IPS-20b (cell line): ENCODE measurements around the gene EVL.

ENCODE experiments used
- H3K27ac ChIP-seq: one replicate; pipeline ENCODE4 v1.5.1; 2013; ENCODE audit warnings: low read length
- H3K27me3 ChIP-seq: 2 replicates; pipeline ENCODE4 v1.6.1; 2013; ENCODE audit warnings: mild to moderate bottlenecking, low read length, inconsistent platforms; ENCODE audit not compliant: insufficient read depth
- H3K36me3 ChIP-seq: 2 replicates; pipeline ENCODE4 v1.6.1; 2013; ENCODE audit warnings: low read depth, mild to moderate bottlenecking, inconsistent platforms, low read length, moderate library complexity; ENCODE audit not compliant: insufficient read depth
- H3K4me1 ChIP-seq: 2 replicates; pipeline ENCODE4 v1.6.1; 2013; ENCODE audit warnings: mild to moderate bottlenecking, control low read depth, inconsistent platforms, low read length, moderate library complexity; ENCODE audit not compliant: insufficient read depth
- H3K4me3 ChIP-seq: 2 replicates; pipeline ENCODE4 v1.5.1; 2013; ENCODE audit warnings: mild to moderate bottlenecking, low read length, inconsistent platforms
- H3K9ac ChIP-seq: 2 replicates; pipeline ENCODE4 v1.6.1; 2013; ENCODE audit warnings: low read depth, mild to moderate bottlenecking, inconsistent platforms, low read length, moderate library complexity
- H3K9me3 ChIP-seq: 2 replicates; pipeline ENCODE4 v1.6.1; 2013; ENCODE audit warnings: mild to moderate bottlenecking, low read depth, low read length, inconsistent platforms; ENCODE audit not compliant: insufficient read depth

Gene EVL

DNA sequence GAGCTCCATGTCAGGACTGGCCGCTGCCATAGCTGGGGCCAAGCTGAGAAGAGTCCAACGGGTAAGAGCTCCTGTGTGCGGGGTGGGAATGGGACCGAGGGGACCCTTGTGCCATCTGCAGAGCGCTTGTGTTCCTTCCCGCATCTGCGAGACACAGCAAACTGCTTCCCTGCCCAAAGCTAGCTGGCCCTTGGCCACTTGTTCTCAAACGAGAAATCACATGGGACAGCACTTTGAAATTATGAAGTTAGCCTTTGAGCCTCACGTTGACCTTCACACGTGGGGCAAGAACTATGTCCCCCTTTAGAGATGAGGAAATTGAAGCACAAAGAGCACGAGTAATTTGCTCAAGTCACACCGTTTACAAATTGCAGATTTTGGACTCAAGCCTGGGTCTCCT, 63.5 kb downstream of the EVL start:
- Histone ChIP-seq H3K4me3 (no peak overlapping the region), H3K9me3 (no peaks in the 10 kb centered on the region), H3K27me3 (no peaks in the 10 kb centered on the region), H3K4me1 (no peaks in the 10 kb centered on the region), H3K27ac (no peak overlapping the region), H3K9ac (no peak overlapping the region), H3K36me3 (peaks cover 11% of the 10 kb centered on the region)

DNA sequence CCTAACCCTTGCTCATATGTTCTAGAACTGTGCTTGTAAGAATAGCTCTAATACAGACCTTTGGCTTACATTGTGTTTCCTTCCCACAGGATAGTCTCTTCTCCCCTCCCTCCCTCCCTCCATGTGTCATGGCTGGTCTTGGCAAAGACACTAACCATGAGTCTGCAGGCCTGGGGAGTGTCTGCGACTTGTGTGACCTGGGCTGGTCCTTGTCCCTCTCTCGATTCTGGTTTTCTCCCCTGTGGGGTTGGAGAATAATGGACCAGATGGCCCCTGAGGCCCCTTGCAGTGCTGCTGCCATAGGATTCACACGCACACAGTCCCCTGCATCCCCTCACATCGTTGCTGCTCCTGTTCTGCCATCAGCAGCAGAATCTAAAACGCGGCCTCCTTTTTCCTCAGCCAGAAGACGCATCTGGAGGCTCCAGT, 64.0 kb downstream of the EVL start:
- no peak overlapping the region for H3K27ac ChIP-seq
- H3K9me3 ChIP-seq = no peaks in the 10 kb centered on the region
- no peaks in the 10 kb centered on the region for H3K27me3 ChIP-seq
- no peak overlapping the region for H3K9ac ChIP-seq
- H3K36me3 ChIP-seq = peaks cover 15% of the 10 kb centered on the region
- no peaks in the 10 kb centered on the region for H3K4me1 ChIP-seq
- H3K4me3 ChIP-seq = no peak overlapping the region

DNA sequence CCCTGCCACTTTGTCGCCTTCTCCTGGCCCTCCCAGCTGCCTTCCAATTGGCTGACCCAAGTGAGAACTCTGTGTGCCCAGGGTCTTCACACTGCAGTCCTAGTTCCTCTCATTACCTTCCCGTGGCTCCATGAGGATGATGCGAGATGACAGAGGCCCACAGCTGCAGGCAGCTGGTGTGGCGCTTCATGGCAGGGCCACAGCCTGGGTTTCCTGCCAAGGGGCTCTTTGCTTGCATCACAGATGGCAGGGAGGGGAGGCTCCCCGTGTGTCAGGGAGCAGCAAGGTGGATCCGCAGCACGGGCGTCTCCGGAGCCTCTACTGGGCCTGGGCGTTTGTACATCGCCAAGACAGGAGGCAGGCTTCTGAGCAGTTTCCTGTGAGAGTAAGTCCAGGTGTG, 65.3 kb downstream of the EVL start:
- Histone ChIP-seq H3K27me3 (no peaks in the 10 kb centered on the region), H3K9ac (no peak overlapping the region), H3K9me3 (no peaks in the 10 kb centered on the region), H3K36me3 (peaks cover 8% of the 10 kb centered on the region), H3K4me3 (no peak overlapping the region), H3K4me1 (no peaks in the 10 kb centered on the region), H3K27ac (no peak overlapping the region)

DNA sequence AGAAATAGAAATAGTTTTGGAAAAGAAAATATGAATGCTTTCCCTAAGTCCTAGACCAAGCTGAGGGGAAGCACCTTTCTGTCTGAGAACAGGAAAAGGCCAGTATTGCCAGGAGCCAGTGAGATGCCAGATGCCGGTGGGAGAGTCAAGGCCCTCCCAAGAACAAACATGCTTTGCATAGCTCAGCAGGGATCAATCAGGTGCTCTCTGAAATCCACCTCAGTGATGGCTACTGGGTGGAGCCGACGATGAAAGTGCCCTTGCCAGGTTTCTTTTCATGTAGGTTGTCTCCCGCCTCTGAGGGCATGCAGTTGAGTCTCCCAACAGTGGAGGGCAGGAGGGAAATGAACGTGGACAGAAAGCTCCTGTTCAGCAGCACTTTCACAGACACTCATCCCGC, 66.0 kb downstream of the EVL start:
- no peak overlapping the region for H3K27ac ChIP-seq
- peaks cover 4% of the 10 kb centered on the region for H3K36me3 ChIP-seq
- H3K4me1 ChIP-seq = no peaks in the 10 kb centered on the region
- no peak overlapping the region for H3K9ac ChIP-seq
- no peaks in the 10 kb centered on the region for H3K9me3 ChIP-seq
- H3K27me3 ChIP-seq = no peaks in the 10 kb centered on the region
- no peak overlapping the region for H3K4me3 ChIP-seq

GRCh38 chr14:100132161-100132902, 67.1 kb downstream of the EVL start:
- H3K9me3 ChIP-seq = no peaks in the 10 kb centered on the region
- no peak overlapping the region for H3K27ac ChIP-seq
- no peaks in the 10 kb centered on the region for H3K4me1 ChIP-seq
- no peaks in the 10 kb centered on the region for H3K27me3 ChIP-seq
- H3K9ac ChIP-seq = no peak overlapping the region
- no peak overlapping the region for H3K4me3 ChIP-seq
- peaks cover 4% of the 10 kb centered on the region for H3K36me3 ChIP-seq

DNA sequence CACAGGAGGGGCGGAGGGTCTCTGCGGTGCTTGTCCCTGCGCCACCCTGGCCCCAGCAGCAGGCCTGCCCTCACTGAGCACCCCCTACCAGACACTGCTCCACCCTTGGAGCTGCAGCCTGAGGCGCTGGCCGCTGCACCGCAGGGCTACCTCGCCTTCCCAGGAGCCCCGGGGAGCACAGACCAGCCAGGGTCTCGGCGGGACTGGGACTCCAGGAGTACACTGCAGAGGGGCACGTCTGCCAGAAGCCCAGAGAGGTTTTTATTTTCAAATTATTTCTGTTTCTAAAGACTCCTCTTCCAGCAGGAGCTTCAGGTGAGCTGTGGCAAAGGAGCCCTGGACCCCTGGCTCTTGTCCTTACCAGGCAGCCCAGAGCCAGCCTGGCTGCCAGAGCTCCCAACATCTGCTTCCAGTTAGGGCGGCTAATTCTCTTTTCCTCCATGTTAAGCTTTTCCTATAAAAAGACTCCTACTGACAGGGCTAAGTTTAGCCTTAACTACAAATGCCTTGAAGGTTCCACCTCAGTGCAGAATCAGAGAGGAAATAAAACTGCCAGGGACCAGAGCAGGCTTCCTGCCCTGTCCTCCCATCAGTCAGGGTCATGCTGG, 67.8 kb downstream of the EVL start:
- peaks cover 4% of the 10 kb centered on the region; the same call in 1 of the 2 replicates for H3K36me3 ChIP-seq
- H3K4me3 ChIP-seq = no peak overlapping the region
- no peaks in the 10 kb centered on the region for H3K4me1 ChIP-seq
- H3K27me3 ChIP-seq = no peaks in the 10 kb centered on the region
- no peak overlapping the region for H3K27ac ChIP-seq
- H3K9me3 ChIP-seq = no peaks in the 10 kb centered on the region
- no peak overlapping the region for H3K9ac ChIP-seq

GRCh38 chr14:100134586-100134985, 69.4 kb downstream of the EVL start:
- Histone ChIP-seq H3K27ac (no peak overlapping the region), H3K27me3 (no peaks in the 10 kb centered on the region), H3K4me1 (no peaks in the 10 kb centered on the region), H3K4me3 (no peak overlapping the region), H3K9me3 (no peaks in the 10 kb centered on the region), H3K36me3 (peaks cover 4% of the 10 kb centered on the region), H3K9ac (no peak overlapping the region)

DNA sequence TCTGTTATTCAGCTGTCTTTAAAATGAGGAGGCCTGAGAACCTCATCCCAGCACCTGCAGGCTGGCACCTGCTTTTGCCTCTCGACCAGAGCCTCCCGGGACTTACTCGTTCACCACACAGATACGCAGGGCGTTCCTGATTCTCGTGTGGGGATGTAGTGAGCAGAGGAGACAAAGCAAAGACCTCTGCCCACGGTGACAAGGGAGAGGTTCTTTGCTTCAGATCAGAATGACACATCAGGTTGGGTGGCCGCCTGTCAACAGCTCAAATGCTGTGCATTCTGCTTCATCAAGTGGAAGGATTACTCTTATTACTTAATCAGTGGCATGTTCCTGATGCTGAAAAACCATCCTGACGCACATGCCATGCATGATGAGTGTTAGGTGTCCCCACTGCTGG, 69.9 kb downstream of the EVL start:
- peaks cover 4% of the 10 kb centered on the region for H3K36me3 ChIP-seq
- no peaks in the 10 kb centered on the region; the same call in 1 of the 2 replicates for H3K4me1 ChIP-seq

DNA sequence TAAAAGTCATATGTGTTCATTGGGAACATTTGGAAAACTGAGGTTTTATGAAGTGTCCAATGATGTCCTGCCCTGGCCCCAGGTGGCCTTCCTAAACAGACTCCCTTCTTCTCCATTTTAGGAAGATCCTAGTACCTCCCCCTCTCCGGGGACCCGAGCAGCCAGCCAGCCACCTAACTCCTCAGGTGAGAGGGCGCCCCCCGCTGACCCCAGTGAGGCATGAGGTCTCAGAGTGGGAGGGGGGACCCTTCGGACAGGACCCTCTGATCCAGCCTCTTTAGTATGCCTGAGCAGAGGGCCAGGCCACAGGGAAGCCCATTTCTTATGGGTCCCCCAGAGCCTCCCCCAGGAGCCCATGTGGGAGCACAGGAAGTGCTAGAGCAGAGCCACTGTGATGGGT, 70.6 kb downstream of the EVL start:
- Histone ChIP-seq H3K36me3 (peaks cover 4% of the 10 kb centered on the region), H3K4me3 (no peak overlapping the region), H3K27ac (no peak overlapping the region), H3K9ac (no peak overlapping the region), H3K9me3 (no peaks in the 10 kb centered on the region), H3K27me3 (no peaks in the 10 kb centered on the region), H3K4me1 (peaks cover 3% of the 10 kb centered on the region; the same call in 1 of the 2 replicates)

More for the DNA sequence above, 69.9 kb downstream of the EVL start:
- Histone ChIP-seq H3K9ac (no peak overlapping the region), H3K27ac (no peak overlapping the region), H3K4me3 (no peak overlapping the region), H3K9me3 (no peaks in the 10 kb centered on the region), H3K27me3 (no peaks in the 10 kb centered on the region)

DNA sequence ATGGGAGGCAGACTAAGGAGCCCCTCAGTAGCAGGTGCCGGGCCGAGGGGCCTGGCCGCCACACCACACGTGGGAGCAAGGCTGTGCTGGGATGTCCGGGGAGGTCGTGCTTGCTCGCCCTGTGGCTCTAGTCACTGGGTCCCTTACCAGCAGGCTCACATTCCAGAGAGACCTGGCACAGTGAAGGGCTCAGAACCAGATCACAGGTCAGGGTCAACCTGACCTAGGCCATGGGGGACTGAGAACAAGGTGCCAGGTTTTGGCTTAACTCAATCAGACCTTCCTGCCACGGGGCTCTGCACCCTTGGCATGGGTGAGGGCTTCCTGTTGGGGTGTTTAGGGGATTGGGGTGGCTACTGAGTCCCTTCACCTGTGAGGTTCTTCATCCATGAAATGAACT, 72.0 kb downstream of the EVL start:
- no peak overlapping the region for H3K27ac ChIP-seq
- H3K4me3 ChIP-seq = no peak overlapping the region
- H3K27me3 ChIP-seq = no peaks in the 10 kb centered on the region
- H3K9ac ChIP-seq = no peak overlapping the region
- H3K4me1 ChIP-seq = peaks cover 3% of the 10 kb centered on the region; the same call in 1 of the 2 replicates
- peaks cover 4% of the 10 kb centered on the region for H3K36me3 ChIP-seq
- no peaks in the 10 kb centered on the region for H3K9me3 ChIP-seq

DNA sequence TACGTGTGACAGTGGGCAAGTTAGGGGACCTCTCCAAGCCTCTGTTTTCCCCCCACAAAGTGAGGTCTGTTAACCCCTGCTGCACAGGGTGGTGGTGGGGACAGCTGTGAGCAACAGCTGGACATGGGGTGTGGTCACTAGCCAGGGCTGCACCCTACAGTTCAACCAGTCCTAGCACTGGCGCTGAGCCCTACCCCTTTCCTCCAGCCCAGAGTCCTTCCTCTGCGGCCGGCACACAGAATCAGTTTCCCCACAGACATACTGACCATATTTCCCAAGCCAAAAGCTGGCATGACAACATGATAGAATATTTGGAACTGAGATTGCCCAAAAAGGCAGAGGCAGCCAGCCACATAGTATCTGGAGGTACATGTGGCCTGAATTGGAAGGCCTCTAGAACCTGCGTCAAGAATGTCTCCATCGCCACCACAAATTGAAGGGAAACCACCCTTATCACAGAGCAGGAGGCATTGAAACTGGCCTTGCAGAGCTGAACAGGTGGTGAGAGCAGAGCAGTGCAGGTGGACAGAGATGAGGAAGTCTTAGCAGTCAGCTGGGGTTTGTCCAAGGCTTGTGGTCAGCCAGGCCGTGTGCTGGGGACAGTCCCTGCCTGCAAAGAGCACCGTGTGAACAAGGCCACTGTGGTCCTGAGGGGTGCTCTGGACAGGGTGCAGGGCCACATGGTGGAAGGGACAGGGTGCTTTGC, 73.0 kb downstream of the EVL start:
- H3K9ac ChIP-seq = no peak overlapping the region
- no peaks in the 10 kb centered on the region for H3K9me3 ChIP-seq
- H3K27ac ChIP-seq = no peak overlapping the region
- no peaks in the 10 kb centered on the region for H3K27me3 ChIP-seq
- H3K4me3 ChIP-seq = no peak overlapping the region
- peaks cover 3% of the 10 kb centered on the region; the same call in 1 of the 2 replicates for H3K4me1 ChIP-seq
- peaks cover 4% of the 10 kb centered on the region for H3K36me3 ChIP-seq

DNA sequence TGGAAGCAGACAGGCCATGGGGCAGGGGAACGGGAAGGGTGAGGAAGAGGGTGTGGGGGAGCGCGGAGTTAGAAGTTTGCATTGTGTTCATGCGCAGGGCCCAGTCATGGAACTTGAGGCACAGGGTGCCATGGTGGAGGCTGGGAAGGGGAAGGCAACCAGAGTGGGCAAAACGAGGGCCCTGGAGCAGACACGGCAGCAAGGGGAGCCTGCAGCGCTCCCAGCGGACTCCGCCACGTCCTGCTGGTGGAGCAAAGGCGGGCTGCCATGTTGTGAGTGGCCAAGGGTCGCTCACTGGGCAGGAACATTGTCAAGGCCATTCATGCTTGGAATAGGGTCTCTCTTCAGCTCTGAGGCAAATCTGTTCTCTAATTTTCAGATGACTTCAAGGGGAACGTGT, 73.7 kb downstream of the EVL start:
- Histone ChIP-seq H3K4me1 (peaks cover 3% of the 10 kb centered on the region; the same call in 1 of the 2 replicates), H3K27me3 (no peaks in the 10 kb centered on the region), H3K9me3 (no peaks in the 10 kb centered on the region), H3K27ac (no peak overlapping the region), H3K36me3 (peaks cover 2% of the 10 kb centered on the region), H3K9ac (no peak overlapping the region), H3K4me3 (no peak overlapping the region)
